ENCODE measurements around the gene EPB42. TPM values are rescaled to one million over a fixed set of nuclear protein-coding genes. Genes with fewer than 3 reads are reported as not detected.

EPB42 gene
- total RNA-seq, 2 experiments from 2014 or later = not detected

GRCh38 chr15:43196760-43197548 lies 23.9 kb downstream of the EPB42 start:
- intact Hi-C loops (cut with DNase I, micrococcal nuclease) = no loop called here
- ChIA-PET CTCF (no interaction called here), POLR2A (no interaction called here)
- peaks cover 53% of the 10 kb centered on the region for H3K36me3 ChIP-seq (ENCODE audit: insufficient read depth, low read length)
- H3K4me3 Mint-ChIP-seq = no peak overlapping the region
- no peaks in the 10 kb centered on the region for H3K27me3 ChIP-seq (ENCODE audit: control insufficient read depth in 1 of 2, insufficient read depth in 2 of 2, low read length in 2 of 2)
- H3K9me3 ChIP-seq (ENCODE audit: control insufficient read depth in 1 of 2, insufficient read depth in 1 of 2, low read length in 2 of 2) = peaks cover 0 to 7% of the 10 kb centered on the region in 2 experiments
- H3K27ac Mint-ChIP-seq = no peak overlapping the region
- no peak for ATAC-seq (ENCODE audit: poor library complexity)
- H3K9me3 Mint-ChIP-seq = peaks cover 5% of the 10 kb centered on the region
- H3K27me3 Mint-ChIP-seq = no peaks in the 10 kb centered on the region
- H3K4me1 Mint-ChIP-seq (ENCODE audit: low read depth) = peaks cover 5% of the 10 kb centered on the region
- DNase-seq = no peak
- H3K4me3 ChIP-seq (ENCODE audit: low read length) = no peak overlapping the region
- peaks cover 66% of the 10 kb centered on the region for H3K36me3 Mint-ChIP-seq (ENCODE audit: low read depth)
- H3K27ac ChIP-seq (ENCODE audit: low read depth in 1 of 2, low read length in 2 of 2) = no peak overlapping the region
- TF ChIP-seq, protein P1, sequence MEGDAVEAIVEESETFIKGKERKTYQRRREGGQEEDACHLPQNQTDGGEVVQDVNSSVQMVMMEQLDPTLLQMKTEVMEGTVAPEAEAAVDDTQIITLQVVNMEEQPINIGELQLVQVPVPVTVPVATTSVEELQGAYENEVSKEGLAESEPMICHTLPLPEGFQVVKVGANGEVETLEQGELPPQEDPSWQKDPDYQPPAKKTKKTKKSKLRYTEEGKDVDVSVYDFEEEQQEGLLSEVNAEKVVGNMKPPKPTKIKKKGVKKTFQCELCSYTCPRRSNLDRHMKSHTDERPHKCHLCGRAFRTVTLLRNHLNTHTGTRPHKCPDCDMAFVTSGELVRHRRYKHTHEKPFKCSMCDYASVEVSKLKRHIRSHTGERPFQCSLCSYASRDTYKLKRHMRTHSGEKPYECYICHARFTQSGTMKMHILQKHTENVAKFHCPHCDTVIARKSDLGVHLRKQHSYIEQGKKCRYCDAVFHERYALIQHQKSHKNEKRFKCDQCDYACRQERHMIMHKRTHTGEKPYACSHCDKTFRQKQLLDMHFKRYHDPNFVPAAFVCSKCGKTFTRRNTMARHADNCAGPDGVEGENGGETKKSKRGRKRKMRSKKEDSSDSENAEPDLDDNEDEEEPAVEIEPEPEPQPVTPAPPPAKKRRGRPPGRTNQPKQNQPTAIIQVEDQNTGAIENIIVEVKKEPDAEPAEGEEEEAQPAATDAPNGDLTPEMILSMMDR (IDR thresholded peaks at IDR 0.05) = no peak
- H3K4me1 ChIP-seq (ENCODE audit: insufficient read depth, low read length) = no peaks in the 10 kb centered on the region

DNA sequence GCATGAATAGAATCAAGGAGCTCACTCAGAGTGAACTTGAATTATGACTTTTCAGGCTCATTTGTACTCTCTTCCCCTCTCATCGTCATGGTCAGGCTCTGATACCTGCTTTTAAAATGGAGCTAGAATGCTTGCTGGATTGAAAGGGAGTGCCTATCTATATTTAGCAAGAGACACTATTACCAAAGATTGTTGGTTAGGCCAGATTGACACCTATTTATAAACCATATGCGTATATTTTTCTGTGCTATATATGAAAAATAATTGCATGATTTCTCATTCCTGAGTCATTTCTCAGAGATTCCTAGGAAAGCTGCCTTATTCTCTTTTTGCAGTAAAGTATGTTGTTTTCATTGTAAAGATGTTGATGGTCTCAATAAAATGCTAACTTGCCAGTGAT lies 26.0 kb downstream of the EPB42 start:
- H3K4me1 Mint-ChIP-seq (ENCODE audit: low read depth) = peaks cover 17% of the 10 kb centered on the region
- peaks cover 86% of the 10 kb centered on the region for H3K36me3 Mint-ChIP-seq (ENCODE audit: low read depth)
- intact Hi-C loops (cut with DNase I, micrococcal nuclease) = no loop called here
- no peaks in the 10 kb centered on the region for H3K27me3 Mint-ChIP-seq
- DNase-seq = no peak
- Histone ChIP-seq H3K27ac (ENCODE audit: low read depth in 1 of 2, low read length in 2 of 2) (no peak overlapping the region), H3K36me3 (ENCODE audit: insufficient read depth, low read length) (peaks cover 75% of the 10 kb centered on the region), H3K4me3 (ENCODE audit: low read length) (no peak overlapping the region), H3K27me3 (ENCODE audit: control insufficient read depth in 1 of 2, insufficient read depth in 2 of 2, low read length in 2 of 2) (no peaks in the 10 kb centered on the region), H3K4me1 (ENCODE audit: insufficient read depth, low read length) (no peaks in the 10 kb centered on the region), H3K9me3 (ENCODE audit: control insufficient read depth in 1 of 2, insufficient read depth in 1 of 2, low read length in 2 of 2) (peaks cover 0 to 7% of the 10 kb centered on the region in 2 experiments)
- peaks cover 5% of the 10 kb centered on the region for H3K9me3 Mint-ChIP-seq
- CTCF ChIA-PET = interaction anchor here (1.1 to 1.4 kb wide), 2 partner anchors 31 to 90 kb away, joined by 3 to 4 read pairs; no protein-coding TSS in a partner anchor
- no peak overlapping the region for H3K4me3 Mint-ChIP-seq
- POLR2A ChIA-PET = interaction anchor here (1.3 kb wide), 1 partner anchor 10 kb away, joined by 3 read pairs; no protein-coding TSS in a partner anchor
- TF ChIP-seq, protein P1 (IDR thresholded peaks at IDR 0.05) = no peak
- no peak for ATAC-seq (ENCODE audit: poor library complexity)
- H3K27ac Mint-ChIP-seq = no peak overlapping the region

- CTCF ChIA-PET = interaction anchor here (0.7 to 1.3 kb wide), 4 partner anchors 9 to 125 kb away, joined by 3 to 4 read pairs (median 3); no protein-coding TSS in a partner anchor
- H3K27me3 Mint-ChIP-seq = no peaks in the 10 kb centered on the region
- POLR2A ChIA-PET = interaction anchor here (1.3 kb wide), 1 partner anchor 9 kb away, joined by 3 read pairs; no protein-coding TSS in a partner anchor
- H3K27me3 ChIP-seq (ENCODE audit: control insufficient read depth in 1 of 2, insufficient read depth in 2 of 2, low read length in 2 of 2) = no peaks in the 10 kb centered on the region
- no peak overlapping the region for H3K27ac Mint-ChIP-seq
- peaks cover 90% of the 10 kb centered on the region for H3K36me3 Mint-ChIP-seq (ENCODE audit: low read depth)
- H3K4me3 Mint-ChIP-seq = no peak overlapping the region
- H3K4me3 ChIP-seq (ENCODE audit: low read length) = no peak overlapping the region
- peaks cover 26% of the 10 kb centered on the region for H3K4me1 Mint-ChIP-seq (ENCODE audit: low read depth)
- TF ChIP-seq, protein P1 (IDR thresholded peaks at IDR 0.05) = no peak
- peaks cover 5% of the 10 kb centered on the region for H3K9me3 Mint-ChIP-seq
- DNase-seq (no peak), ATAC-seq (ENCODE audit: poor library complexity) (no peak)
- H3K4me1 ChIP-seq (ENCODE audit: insufficient read depth, low read length) = no peaks in the 10 kb centered on the region
- H3K36me3 ChIP-seq (ENCODE audit: insufficient read depth, low read length) = peaks cover 84% of the 10 kb centered on the region
- intact Hi-C loops (cut with DNase I, micrococcal nuclease) = no loop called here
- no peak overlapping the region for H3K27ac ChIP-seq (ENCODE audit: low read depth in 1 of 2, low read length in 2 of 2)
- peaks cover 0 to 3% of the 10 kb centered on the region in 2 experiments for H3K9me3 ChIP-seq (ENCODE audit: control insufficient read depth in 1 of 2, insufficient read depth in 1 of 2, low read length in 2 of 2)
Observed at GRCh38 chr15:43193710-43194109, 27.1 kb downstream of the EPB42 start.

Data from CD4-positive, alpha-beta T cell (primary cell).